GM19351 (cell line): ENCODE data around the gene DUOX1.
A peak's percentile ranks its signal among the peaks of the same experiment; 100 is the strongest.

Experiments used
- ATAC-seq: cut with Tn5 transposase; IDR thresholded peaks from one replicate; pipeline ENCODE4 v1.9.1; 2021; ENCODE audit warnings: mild to moderate bottlenecking, moderate library complexity; ENCODE audit not compliant: unreplicated experiment

The DUOX1 gene

GRCh38 chr15:45165536-45165935, 35.7 kb downstream of the DUOX1 start:
- no peak for ATAC-seq

DNA sequence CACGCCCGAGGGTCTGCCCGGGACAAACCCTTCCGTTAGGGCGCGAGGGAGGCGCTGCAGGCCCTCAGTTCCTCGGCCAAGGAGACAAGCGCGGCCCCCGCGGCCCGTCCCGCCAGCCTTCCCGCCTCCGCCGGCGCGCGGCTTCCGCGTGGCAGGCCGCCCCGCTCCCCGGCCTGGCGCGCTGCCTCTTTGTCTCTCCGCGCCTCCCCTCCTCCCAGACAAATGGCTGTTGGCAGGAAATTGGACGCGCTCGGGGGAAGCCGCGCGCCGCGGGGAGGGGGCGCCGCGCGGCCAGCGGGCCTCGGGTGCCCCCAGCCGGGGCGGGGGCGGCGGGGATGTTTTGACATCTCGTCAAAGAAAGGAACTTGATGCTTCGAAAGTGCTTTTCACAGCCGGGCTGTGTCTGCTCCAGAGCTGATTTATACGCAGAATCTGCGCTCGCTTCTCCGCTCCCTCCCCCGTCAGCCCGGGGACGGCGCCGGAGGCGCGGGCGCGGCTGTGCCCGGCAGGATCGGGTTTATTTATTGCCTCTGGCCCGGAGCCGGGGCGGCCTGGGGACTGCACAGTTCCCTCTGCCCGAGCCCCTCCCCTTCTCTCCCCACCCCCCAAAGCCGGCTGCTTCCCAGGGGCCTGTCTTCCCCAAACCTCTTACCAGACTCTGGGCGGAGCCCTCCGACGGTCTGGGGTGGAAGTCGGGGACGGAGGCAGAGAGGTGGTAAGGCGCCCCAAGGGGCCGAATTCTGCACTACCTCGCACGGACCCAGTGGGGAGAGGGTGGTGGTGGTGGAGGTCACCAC, 37.2 kb downstream of the DUOX1 start:
- peak; percentile 93 for ATAC-seq

DNA sequence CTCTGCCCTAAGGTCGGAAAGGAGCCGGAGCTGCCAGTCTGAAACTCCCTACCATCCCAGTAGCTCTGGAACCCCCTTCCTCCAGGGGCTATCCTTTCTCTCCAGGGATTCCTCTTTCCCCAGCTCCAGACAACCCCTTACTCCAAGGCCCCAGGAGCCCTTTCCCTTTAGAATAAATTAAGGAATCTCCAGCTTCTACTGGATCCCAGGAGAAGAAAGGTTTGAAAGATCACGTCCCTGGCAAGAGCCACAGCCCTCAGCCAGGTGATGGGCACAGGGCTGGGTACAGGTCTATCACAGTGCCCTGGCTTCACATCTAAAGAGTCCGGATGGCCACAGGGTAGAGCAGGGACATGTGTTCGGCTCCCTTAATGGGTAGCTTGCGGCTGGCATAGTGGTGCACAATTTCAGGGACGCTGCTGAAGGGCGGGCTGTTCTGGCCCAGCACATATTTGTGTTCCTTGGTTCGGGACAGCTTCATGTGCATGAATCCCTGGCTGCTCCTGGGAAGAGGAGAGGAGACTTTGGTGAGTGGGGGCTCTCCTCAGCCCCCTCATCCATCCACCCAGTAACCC, 37.9 kb downstream of the DUOX1 start:
- ATAC-seq: no peak

- ATAC-seq: no peak
Measured at GRCh38 chr15:45168286-45168685, 38.5 kb downstream of the DUOX1 start.

DNA sequence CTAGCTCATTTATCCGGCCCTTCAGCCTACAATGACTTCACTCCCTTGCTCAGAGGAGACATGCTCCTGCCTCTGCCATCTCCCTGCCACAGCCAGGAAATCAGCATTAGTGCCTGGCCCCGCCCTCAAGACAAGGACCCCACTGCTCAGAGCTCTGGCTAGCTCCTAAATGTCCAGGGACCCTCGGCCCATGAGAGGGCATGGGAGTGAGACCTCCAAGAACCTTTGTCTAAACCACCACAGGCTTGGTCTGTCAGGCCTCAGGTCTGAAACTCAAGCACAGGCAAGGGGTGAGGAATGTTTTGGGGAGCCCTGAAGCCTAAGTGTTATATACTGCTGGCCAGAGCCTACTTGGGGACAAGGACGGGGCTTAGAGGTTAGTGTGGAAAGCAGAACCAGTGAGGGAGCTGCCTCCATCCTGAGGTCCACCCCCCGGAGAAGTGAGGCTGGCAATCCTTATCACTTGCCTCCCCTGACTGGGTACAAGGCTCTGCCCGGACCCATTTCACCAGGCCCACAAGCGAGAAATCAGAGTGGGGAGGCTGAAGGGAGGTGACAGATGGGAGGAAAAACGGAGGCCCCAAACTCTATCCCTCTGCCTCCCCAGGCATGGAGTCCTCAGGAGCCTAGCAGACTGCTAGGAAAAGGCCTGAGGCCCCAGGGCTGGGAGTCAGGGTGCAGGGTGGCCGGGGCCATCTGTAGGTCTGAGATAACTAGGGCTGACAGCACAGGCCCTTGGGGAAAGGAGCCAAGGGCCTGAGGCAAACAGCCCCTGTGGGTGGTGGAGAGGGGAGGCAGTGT, 39.2 kb downstream of the DUOX1 start:
- no peak for ATAC-seq

GRCh38 chr15:45169608-45170480, 40.0 kb downstream of the DUOX1 start:
- no peak for ATAC-seq

DNA sequence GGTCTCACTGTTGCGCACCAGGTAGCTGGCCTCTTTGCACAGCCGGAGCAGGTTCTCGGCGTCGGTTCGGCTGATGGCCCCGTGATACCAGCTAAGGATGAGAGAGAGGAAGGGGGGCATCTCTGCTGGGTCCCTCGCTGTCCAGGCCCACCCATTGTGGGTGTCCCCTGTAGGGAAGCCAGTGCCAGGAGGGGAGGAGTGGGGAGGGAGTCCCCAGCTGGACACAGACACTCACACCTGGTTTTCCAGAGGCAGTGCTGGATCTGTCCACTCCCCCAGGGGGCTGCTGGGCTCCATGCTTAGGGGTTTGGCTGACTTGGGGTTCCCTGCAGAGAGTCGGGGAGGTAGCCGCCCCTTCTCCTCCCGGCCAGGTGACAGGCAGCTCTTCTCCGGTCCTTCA, 42.1 kb downstream of the DUOX1 start:
- no peak for ATAC-seq

DNA sequence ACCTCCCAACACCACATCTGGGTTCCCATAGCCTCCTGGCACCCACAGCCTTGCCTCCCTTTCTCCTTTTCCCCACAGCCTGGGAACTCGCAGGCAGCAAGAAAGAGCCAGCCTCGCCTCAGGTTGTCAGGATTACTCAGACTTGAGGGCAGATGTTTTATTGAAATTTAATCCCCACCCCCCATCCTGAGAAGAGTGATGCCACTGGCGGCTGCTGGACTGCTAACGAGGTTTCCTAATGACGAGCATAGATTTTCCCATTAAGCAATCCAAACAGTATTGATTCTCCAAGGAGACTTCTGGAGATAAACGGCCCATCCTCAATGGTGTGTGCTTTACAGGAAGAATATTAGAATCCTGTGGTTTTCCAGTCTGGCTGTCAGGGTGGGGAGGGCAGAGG, 44.3 kb downstream of the DUOX1 start:
- no peak for ATAC-seq

DNA sequence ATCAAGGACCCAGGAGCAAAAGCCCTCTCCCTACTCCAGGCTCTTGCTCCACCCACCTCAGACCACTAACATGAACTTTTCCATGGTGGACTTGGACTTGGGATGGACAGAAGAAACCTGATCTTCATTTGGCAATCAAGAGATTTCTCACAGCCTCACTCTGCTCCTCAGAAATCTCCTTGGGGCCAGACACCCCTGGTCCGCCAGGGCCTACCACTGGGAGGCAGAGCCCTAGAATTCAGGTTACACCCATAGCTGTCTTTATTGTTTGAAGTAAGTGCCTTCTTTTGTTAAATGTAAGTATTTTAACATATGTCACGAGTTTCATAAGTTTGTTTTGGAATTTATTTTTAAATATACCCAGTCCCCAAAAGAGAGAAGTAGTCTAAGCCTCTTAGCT, 44.8 kb downstream of the DUOX1 start:
- no peak for ATAC-seq

DNA sequence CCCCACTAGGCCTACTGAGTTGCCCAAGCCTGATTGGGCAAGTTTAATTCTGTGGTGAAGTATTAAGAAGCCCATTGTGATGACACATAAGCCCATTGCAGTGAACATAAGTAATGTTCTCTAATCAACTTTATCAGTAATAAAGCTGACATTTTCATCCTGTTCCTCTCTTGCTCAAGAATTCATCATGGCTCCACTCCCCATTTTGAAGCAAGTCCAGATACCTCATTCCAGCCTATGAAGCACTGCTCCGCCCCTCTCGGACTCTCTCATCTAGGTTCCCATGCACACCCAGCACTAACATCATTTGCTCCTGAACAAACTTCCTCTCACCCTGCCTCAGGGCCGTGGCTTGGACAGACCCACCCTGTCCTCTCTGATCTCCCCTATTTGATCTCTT, 47.5 kb downstream of the DUOX1 start:
- ATAC-seq: no peak

DNA sequence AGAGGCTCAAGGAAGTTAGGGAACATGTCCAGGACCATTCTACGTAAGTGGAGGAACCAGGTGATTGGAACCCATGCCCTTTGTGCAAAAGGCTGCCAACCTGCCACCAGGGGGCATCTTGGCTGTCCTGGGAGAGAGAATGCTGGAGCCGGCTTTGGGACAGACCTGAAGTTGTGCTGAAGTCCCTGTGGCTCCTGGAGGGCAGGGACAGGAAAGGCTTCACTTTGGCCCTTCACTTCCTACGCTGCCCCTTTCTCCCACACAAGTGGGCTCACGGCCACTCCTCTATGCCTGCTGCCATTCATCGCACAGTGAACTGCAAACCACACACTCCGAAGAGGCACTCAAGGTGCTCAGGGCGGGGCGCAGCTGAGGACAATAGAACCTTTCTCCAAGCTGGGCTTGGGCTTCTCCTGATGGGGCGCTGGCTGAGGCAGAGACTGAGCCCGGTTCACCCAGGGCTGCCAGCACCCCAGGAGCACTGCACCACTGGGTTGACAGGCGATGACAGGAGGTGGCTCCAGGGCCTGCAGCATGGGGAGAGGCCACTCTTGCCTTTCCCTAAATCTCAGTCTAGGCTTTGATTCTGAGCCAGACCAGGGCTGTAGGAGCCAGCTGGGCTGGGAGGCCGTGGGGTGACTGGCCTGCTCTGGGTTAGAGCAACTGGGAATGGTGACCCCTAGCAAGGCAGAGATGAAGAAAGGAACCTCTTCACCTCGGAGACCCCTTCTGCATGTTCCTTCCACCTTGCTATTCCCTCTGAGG, 49.6 kb downstream of the DUOX1 start:
- no peak for ATAC-seq

DNA sequence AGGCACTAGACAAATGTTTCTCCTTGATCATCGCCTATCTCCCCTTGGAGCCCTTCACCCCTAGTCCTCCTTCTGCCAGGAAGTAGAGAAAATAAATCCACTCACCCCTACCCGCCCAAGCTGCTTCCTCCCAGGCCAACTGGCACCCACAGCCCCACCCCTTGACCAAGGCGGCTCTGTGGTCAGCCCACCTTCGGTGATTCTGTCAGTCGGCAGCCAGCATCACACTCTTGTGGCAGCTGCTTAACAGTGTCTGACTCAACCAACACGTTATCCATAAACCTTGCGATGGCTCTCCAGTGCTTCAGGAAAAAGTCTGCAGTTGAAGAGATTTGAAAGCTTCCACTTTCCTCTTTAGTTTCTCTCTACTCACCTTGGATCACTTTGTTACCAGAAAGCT, 50.4 kb downstream of the DUOX1 start:
- ATAC-seq: no peak

- no peak for ATAC-seq
Measured at GRCh38 chr15:45180648-45181436, 51.0 kb downstream of the DUOX1 start.

GRCh38 chr15:45181491-45182285, 51.9 kb downstream of the DUOX1 start:
- no peak for ATAC-seq

DNA sequence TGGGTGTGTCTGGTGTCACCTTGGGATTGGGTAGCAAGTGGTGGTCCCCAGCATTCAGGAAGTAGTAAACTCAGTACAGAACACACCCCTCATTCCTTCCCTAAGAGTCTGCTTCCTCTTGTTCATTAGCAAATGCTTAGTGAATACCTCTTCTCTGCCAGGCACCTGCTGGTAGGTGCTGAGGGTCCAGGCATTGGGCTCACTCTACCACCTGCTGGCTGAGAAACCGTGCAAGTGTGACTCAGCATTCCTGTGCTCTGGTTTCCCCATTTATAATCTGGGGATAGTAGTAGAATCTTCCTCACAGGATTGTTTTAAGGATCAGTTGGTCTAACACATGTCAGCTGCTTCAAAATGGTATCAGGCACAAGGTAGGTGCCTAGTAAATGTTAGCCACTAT, 53.2 kb downstream of the DUOX1 start:
- ATAC-seq: no peak

DNA sequence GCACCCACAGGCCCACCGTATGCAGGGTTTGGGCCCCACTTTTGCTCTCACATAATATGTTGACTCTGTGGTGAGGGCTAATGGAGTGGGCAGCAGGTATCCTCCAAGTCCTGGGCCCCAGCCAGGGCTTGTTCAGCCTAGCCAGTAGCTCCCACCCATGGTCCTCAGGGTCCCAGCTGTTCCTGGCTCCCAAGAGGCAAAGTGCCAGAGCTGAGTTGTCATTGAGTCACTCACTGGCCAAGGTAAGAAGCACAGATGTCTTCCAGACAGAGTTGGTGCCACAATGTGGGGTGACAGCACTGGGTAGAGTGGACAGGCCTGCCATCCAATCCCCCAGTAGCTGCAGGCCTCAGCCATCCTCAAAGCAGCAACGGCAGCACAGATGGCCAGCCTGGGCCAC, 53.7 kb downstream of the DUOX1 start:
- no peak for ATAC-seq

GRCh38 chr15:45184562-45185041, 54.8 kb downstream of the DUOX1 start:
- ATAC-seq: no peak

GRCh38 chr15:45185069-45185779, 55.4 kb downstream of the DUOX1 start:
- no peak for ATAC-seq
